Mammary epithelial cell (primary cell): Measurements from ENCODE around the gene LIX1L.

ENCODE experiments used
- EZH2 ChIP-seq: IDR thresholded peaks from 2 replicates; pipeline ENCODE4 v1.6.1; 2012; ENCODE audit warnings: low read length, inconsistent platforms, borderline replicate concordance
- TF ChIP-seq, protein P1 (sequence below), 2 donors: IDR thresholded peaks in 1 of 2; conservative IDR thresholded peaks in 1 of 2; 2 replicates each; pipeline ENCODE4 v1.5.1; 2011 to 2012; ENCODE audit warnings: inconsistent platforms in 2 of 2, low read length in 2 of 2, mild to moderate bottlenecking in 2 of 2, control low read depth in 1 of 2, low read depth in 1 of 2; ENCODE audit not compliant: insufficient read depth in 1 of 2; ENCODE audit errors: extremely low read depth in 1 of 2

DNA sequence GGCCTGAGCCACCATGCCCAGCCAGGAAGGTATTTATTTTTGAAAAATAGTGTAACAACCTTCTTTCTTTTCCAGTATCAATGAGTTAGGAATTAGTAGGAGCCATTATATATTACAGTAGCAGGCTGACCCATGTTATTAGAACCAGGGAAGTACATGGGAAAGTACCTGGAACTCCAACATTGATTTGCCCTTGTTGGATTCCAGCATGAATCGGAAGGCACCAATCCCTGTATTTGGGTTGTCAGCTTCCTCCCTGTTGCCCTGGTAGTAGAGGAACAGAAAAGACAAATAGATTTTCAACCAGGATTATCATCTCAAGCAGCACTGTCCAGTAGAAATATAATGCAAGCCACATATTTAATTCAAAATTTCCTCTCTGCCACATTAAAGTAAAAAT is 20.4 kb downstream of the LIX1L start:
- TF ChIP-seq, protein P1, sequence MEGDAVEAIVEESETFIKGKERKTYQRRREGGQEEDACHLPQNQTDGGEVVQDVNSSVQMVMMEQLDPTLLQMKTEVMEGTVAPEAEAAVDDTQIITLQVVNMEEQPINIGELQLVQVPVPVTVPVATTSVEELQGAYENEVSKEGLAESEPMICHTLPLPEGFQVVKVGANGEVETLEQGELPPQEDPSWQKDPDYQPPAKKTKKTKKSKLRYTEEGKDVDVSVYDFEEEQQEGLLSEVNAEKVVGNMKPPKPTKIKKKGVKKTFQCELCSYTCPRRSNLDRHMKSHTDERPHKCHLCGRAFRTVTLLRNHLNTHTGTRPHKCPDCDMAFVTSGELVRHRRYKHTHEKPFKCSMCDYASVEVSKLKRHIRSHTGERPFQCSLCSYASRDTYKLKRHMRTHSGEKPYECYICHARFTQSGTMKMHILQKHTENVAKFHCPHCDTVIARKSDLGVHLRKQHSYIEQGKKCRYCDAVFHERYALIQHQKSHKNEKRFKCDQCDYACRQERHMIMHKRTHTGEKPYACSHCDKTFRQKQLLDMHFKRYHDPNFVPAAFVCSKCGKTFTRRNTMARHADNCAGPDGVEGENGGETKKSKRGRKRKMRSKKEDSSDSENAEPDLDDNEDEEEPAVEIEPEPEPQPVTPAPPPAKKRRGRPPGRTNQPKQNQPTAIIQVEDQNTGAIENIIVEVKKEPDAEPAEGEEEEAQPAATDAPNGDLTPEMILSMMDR (conservative IDR thresholded peaks at IDR 0.05 in 1 of 2, IDR thresholded peaks at IDR 0.05 in 1 of 2; ENCODE audit: extremely low read depth in 1 of 2, insufficient read depth in 1 of 2, low read depth in 1 of 2, low read length in 2 of 2): no peak
- no peak for TF ChIP-seq EZH2
